WTC11 (cell line): ENCODE measurements around the gene SAMD13.

Experiments
- CTCF ChIP-seq: fragments of 200-600 bp; IDR thresholded peaks from 2 replicates; pipeline ENCODE4 v1.8.0; 2022; ENCODE audit warnings: antibody characterized with exemption
- PREB ChIP-seq: sonication (generic); formaldehyde crosslinking; IDR thresholded peaks from 2 replicates; pipeline ENCODE4 v1.8.1; 2022; ENCODE audit warnings: mild to moderate bottlenecking, missing genetic modification reagents, moderate library complexity, borderline replicate concordance
- SMAD3 ChIP-seq: sonication (generic); formaldehyde crosslinking; IDR thresholded peaks from 2 replicates; pipeline ENCODE4 v1.8.0; 2022; ENCODE audit warnings: missing genetic modification reagents, mild to moderate bottlenecking, borderline replicate concordance
- TCF7 ChIP-seq: sonication (generic); formaldehyde crosslinking; IDR thresholded peaks from 2 replicates; pipeline ENCODE4 v1.8.0; 2022; ENCODE audit warnings: mild to moderate bottlenecking, low read depth, missing genetic modification reagents, moderate library complexity
- ZNF263 ChIP-seq: sonication (generic); formaldehyde crosslinking; IDR thresholded peaks from 2 replicates; pipeline ENCODE4 v1.8.1; 2022; ENCODE audit warnings: low read depth, mild to moderate bottlenecking, moderate library complexity, missing genetic modification reagents

GRCh38 chr1:84368441-84368840 lies 66.9 kb downstream of the SAMD13 start:
- no peak for TF ChIP-seq SMAD3 (CRISPR knock-in tag)
- no peak for TF ChIP-seq TCF7 (CRISPR knock-in tag)
- TF ChIP-seq CTCF, result no peak
- no peak for TF ChIP-seq PREB (CRISPR knock-in tag)
- TF ChIP-seq ZNF263, result no peak
